HCT116 (cell line): ENCODE data around the gene CDH24. TPM values are rescaled to one million over a fixed set of nuclear protein-coding genes. Genes with fewer than 3 reads are reported as not detected.
A peak's percentile ranks its signal among the peaks of the same experiment; 100 is the strongest.

Experiments used
- ATAC-seq: fragments of 200-7000 bp; cut with Tn5 transposase; 2 replicates; pipeline ENCODE4 v1.9.1; 2020; ENCODE audit warnings: mild to moderate bottlenecking, moderate library complexity
- BruUV-seq: library from RNA; stranded (reverse); fragments of 400-500 nt; replicated peaks from 2 replicates; lab custom pipeline; 2021; lab: Mats Ljungman, UMichigan
- CTCF ChIA-PET: fragments of 300-600 bp; sonication (Branson Sonifier 250); formaldehyde crosslinking; loops from one replicate; lab custom pipeline; 2021; ENCODE audit warnings: antibody characterized with exemption; lab: Charles Lee
- POLR2A ChIA-PET: fragments of 300-600, 350-600 bp; sonication (Branson Sonifier 250); formaldehyde crosslinking; loops from one replicate; lab custom pipeline; 2021; ENCODE audit warnings: antibody characterized with exemption; lab: Charles Lee
- RAD21 ChIA-PET, 2 experiments: fragments of 300-600 bp; sonication (Branson Sonifier 250); formaldehyde crosslinking; loops; one replicate each; lab custom pipeline; 2023; ENCODE audit warnings: low total read pairs in 2 of 2; ENCODE audit not compliant: uncharacterized antibody in 2 of 2, unreplicated experiment in 2 of 2, low non-redundant PET in 1 of 2; lab: Charles Lee
- DNase-seq: peaks from one replicate; pipeline ENCODE4 v3.0.0-alpha.2; 2010; ENCODE audit warnings: low read depth, low spot score
- H2AFZ ChIP-seq: fragments of 200-600 bp; shearing (Covaris generic), sonication (generic); 2 replicates; pipeline ENCODE4 v1.6.1; 2017; ENCODE audit warnings: low read depth, mixed run types, mixed read lengths, antibody characterized with exemption, low read length; ENCODE audit not compliant: poor library complexity, severe bottlenecking
- H3K27ac ChIP-seq: 2 replicates; pipeline ENCODE4 v1.5.1; 2012; ENCODE audit warnings: low read depth, low read length
- H3K27me3 ChIP-seq: fragments of 200-600 bp; sonication (generic); 2 replicates; pipeline ENCODE4 v1.6.1; 2016; ENCODE audit warnings: mixed run types, low read length, mixed read lengths; ENCODE audit not compliant: insufficient read depth
- H3K36me3 ChIP-seq, 2 experiments: fragments of 200-500 bp in 1 of 2; fragments of 200-600 bp in 1 of 2; sonication (Bioruptor generic) in 1 of 2; sonication (generic) in 1 of 2; 2 replicates each; pipeline versions ENCODE4 v1.5.1 to v1.6.1; 2014 to 2016; ENCODE audit warnings: low read length in 2 of 2, inconsistent platforms in 1 of 2, mixed read lengths in 1 of 2, mixed run types in 1 of 2; ENCODE audit not compliant: insufficient read depth in 2 of 2, control insufficient read depth in 1 of 2
- H3K4me1 ChIP-seq, 2 experiments: fragments of 200-600 bp in 1 of 2; sonication (generic) in 1 of 2; 2 replicates each; pipeline versions ENCODE4 v1.5.1 to v1.6.1; 2012 to 2017; ENCODE audit warnings: low read length in 2 of 2, inconsistent platforms in 1 of 2, mild to moderate bottlenecking in 1 of 2, mixed read lengths in 1 of 2, mixed run types in 1 of 2, moderate library complexity in 1 of 2; ENCODE audit not compliant: insufficient read depth in 2 of 2, control insufficient read depth in 1 of 2
- H3K4me2 ChIP-seq: fragments of 200-600 bp; sonication (generic); 2 replicates; pipeline ENCODE4 v1.6.1; 2017; ENCODE audit warnings: mixed run types, low read length, mixed read lengths
- H3K4me3 ChIP-seq, 2 experiments: fragments of 200-600 bp in 1 of 2; sonication (generic) in 1 of 2; replicated peaks in 1 of 2; 2 replicates each; pipeline ENCODE4 v1.5.1; 2011 to 2016; ENCODE audit warnings: low read length in 2 of 2, control low read depth in 1 of 2, low read depth in 1 of 2, mild to moderate bottlenecking in 1 of 2, mixed read lengths in 1 of 2, mixed run types in 1 of 2
- H3K79me2 ChIP-seq: fragments of 200-600 bp; sonication (generic); 2 replicates; pipeline ENCODE4 v1.6.1; 2017; ENCODE audit warnings: mild to moderate bottlenecking, mixed run types, low read length, moderate library complexity, mixed read lengths; ENCODE audit not compliant: insufficient read depth
- H3K9ac ChIP-seq: fragments of 200-600 bp; sonication (generic); 2 replicates; pipeline ENCODE4 v1.6.1; 2016; ENCODE audit warnings: low read length, mixed read lengths
- H3K9me2 ChIP-seq: fragments of 200-600 bp; sonication (generic), shearing (Covaris generic); 2 replicates; pipeline ENCODE4 v1.6.1; 2017; ENCODE audit warnings: mixed run types, mild to moderate bottlenecking, moderate library complexity; ENCODE audit not compliant: insufficient read depth
- H3K9me3 ChIP-seq, 2 experiments: fragments of 200-500 bp in 1 of 2; fragments of 200-600 bp in 1 of 2; sonication (Bioruptor generic) in 1 of 2; sonication (generic) in 1 of 2; 2 replicates each; pipeline ENCODE4 v1.6.1; 2014 to 2017; ENCODE audit warnings: low read length in 2 of 2, mixed read lengths in 2 of 2, inconsistent platforms in 1 of 2, low read depth in 1 of 2, mild to moderate bottlenecking in 1 of 2, mixed run types in 1 of 2, moderate library complexity in 1 of 2; ENCODE audit not compliant: control insufficient read depth in 1 of 2, insufficient read depth in 1 of 2
- H4K20me1 ChIP-seq: fragments of 200-600 bp; sonication (generic), shearing (Covaris generic); 2 replicates; pipeline ENCODE4 v1.6.1; 2017; ENCODE audit warnings: mixed run types, mild to moderate bottlenecking, moderate library complexity; ENCODE audit not compliant: insufficient read depth
- CBX3 ChIP-seq: IDR thresholded peaks from 2 replicates; pipeline ENCODE4 v1.6.1; 2012; ENCODE audit warnings: low read depth
- CEBPB ChIP-seq: IDR thresholded peaks from 2 replicates; pipeline ENCODE4 v1.6.1; 2012; ENCODE audit warnings: low read depth
- EGR1 ChIP-seq: IDR thresholded peaks from 2 replicates; pipeline ENCODE4 v1.6.1; 2012; ENCODE audit warnings: low read depth
- ELF1 ChIP-seq: IDR thresholded peaks from 2 replicates; pipeline ENCODE4 v1.6.1; 2012; ENCODE audit warnings: low read depth, borderline replicate concordance
- EZH2phosphoT487 ChIP-seq: fragments of 200-600 bp; IDR thresholded peaks from 2 replicates; pipeline ENCODE4 v1.6.1; 2018; ENCODE audit warnings: antibody characterized with exemption, borderline replicate concordance
- FOSL1 ChIP-seq: IDR thresholded peaks from 2 replicates; pipeline ENCODE4 v1.6.1; 2012; ENCODE audit warnings: low read depth
- MAX ChIP-seq: IDR thresholded peaks from 2 replicates; pipeline ENCODE4 v1.6.1; 2012
- POLR2A ChIP-seq: IDR thresholded peaks from 2 replicates; pipeline ENCODE4 v1.7.0; 2011; ENCODE audit warnings: borderline replicate concordance; ENCODE audit not compliant: insufficient read depth, insufficient read length; ENCODE audit errors: extremely low read depth
- RAD21 ChIP-seq: IDR thresholded peaks from 2 replicates; pipeline ENCODE4 v1.6.1; 2012; ENCODE audit warnings: low read depth, mild to moderate bottlenecking
- SIN3A ChIP-seq: IDR thresholded peaks from 2 replicates; pipeline ENCODE4 v1.6.1; 2012; ENCODE audit warnings: low read depth
- SRF ChIP-seq: IDR thresholded peaks from 2 replicates; pipeline ENCODE4 v1.6.1; 2012; ENCODE audit warnings: low read depth
- TCF7L2 ChIP-seq: IDR thresholded peaks from 2 replicates; pipeline ENCODE4 v1.7.0; 2011; ENCODE audit warnings: borderline replicate concordance, inconsistent platforms; ENCODE audit not compliant: insufficient read depth, insufficient read length; ENCODE audit errors: extremely low read depth
- YY1 ChIP-seq: IDR thresholded peaks from 2 replicates; pipeline ENCODE4 v1.6.1; 2011; ENCODE audit warnings: low read length, low read depth, moderate library complexity, mild to moderate bottlenecking; ENCODE audit not compliant: insufficient replicate concordance; ENCODE audit errors: extremely low read depth
- ZFX ChIP-seq: fragments of 450-650 bp; IDR thresholded peaks from 2 replicates; pipeline ENCODE4 v1.6.1; 2017
- ZNF274 ChIP-seq: fragments of 200-500 bp; sonication (Bioruptor generic); IDR thresholded peaks from 2 replicates; pipeline ENCODE4 v1.6.1; 2014; ENCODE audit warnings: mild to moderate bottlenecking, low read depth, low read length, inconsistent platforms
- intact Hi-C: fragments of 100-400 bp; cut with micrococcal nuclease; formaldehyde crosslinking; loops from 2 replicates; pipeline ENCODE4 v1.10.0; 2022
- total RNA-seq: library from RNA; stranded (reverse); gene quantifications from one replicate; pipeline ENCODE4 v1.2.1, GENCODE V29; 2021; ENCODE audit not compliant: unreplicated experiment
- TF ChIP-seq, protein P1 (sequence below): IDR thresholded peaks from 2 replicates; pipeline ENCODE4 v1.6.1; 2012; ENCODE audit warnings: low read depth
- TF ChIP-seq, protein P2 (sequence below), 3 experiments: fragments of 200-600 bp in 1 of 3; sonication (generic) in 1 of 3; IDR thresholded peaks in 2 of 3; conservative IDR thresholded peaks in 1 of 3; 2 replicates each; pipeline ENCODE4 v1.5.1; 2012 to 2017; ENCODE audit warnings: low read depth in 2 of 3, low read length in 2 of 3, antibody characterized with exemption in 1 of 3, borderline replicate concordance in 1 of 3, control low read depth in 1 of 3, mild to moderate bottlenecking in 1 of 3, mixed read lengths in 1 of 3, mixed run types in 1 of 3, moderate library complexity in 1 of 3; ENCODE audit not compliant: insufficient read depth in 1 of 3
- TF ChIP-seq, protein P3 (sequence below): IDR thresholded peaks from 2 replicates; pipeline ENCODE4 v1.6.1; 2012

CDH24 gene
- total RNA-seq, 1 experiment from 2014 or later, result 19.3 TPM

DNA sequence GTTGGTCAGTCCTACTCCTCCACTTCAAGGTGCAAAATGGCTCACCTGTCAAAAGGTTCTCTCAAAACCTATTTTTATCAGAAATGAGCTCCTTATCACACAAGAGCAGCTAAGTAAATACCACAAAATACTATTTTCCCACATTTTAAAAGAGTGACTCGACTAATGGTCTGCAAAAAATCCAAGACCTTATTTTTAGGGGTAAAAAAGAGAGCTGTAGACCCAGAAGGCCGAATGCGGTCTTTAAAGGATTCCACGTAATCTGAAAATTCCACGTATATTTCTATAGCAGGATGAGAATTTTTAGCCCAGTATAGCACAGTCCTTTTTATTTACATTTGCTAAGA is 51.2 kb downstream of the CDH24 start:
- peak overlapping the region; percentile 64 to 71 for H3K4me3 ChIP-seq
- no peaks in the 10 kb centered on the region for H3K27me3 ChIP-seq
- H3K9ac ChIP-seq, result peak overlapping the region; percentile 83
- no peaks in the 10 kb centered on the region for H4K20me1 ChIP-seq
- H3K79me2 ChIP-seq, result no peaks in the 10 kb centered on the region
- peak overlapping the region; percentile 97 for H3K27ac ChIP-seq
- H3K4me2 ChIP-seq, result peak overlapping the region; percentile 89
- no peaks in the 10 kb centered on the region for H3K36me3 ChIP-seq
- RAD21 ChIA-PET, result interaction anchor here in 1 of 2 experiments (1.2 kb wide), 1 partner anchor 20 kb away, joined by 6 read pairs; no protein-coding TSS in a partner anchor
- CTCF ChIA-PET, result interaction anchor here (0.6 to 3.6 kb wide), 8 partner anchors 11 to 293 kb away, joined by 3 to 52 read pairs (median 10); no protein-coding TSS in a partner anchor
- TF ChIP-seq MAX (no peak), ELF1 (no peak), CBX3 (no peak), EGR1 (no peak), POLR2A (no peak), CEBPB (no peak), RAD21 (no peak), SRF (no peak), YY1 (no peak), SIN3A (no peak), ZNF274 (no peak), EZH2phosphoT487 (no peak), FOSL1 (no peak), TCF7L2 (no peak), ZFX (no peak)
- TF ChIP-seq, protein P1, sequence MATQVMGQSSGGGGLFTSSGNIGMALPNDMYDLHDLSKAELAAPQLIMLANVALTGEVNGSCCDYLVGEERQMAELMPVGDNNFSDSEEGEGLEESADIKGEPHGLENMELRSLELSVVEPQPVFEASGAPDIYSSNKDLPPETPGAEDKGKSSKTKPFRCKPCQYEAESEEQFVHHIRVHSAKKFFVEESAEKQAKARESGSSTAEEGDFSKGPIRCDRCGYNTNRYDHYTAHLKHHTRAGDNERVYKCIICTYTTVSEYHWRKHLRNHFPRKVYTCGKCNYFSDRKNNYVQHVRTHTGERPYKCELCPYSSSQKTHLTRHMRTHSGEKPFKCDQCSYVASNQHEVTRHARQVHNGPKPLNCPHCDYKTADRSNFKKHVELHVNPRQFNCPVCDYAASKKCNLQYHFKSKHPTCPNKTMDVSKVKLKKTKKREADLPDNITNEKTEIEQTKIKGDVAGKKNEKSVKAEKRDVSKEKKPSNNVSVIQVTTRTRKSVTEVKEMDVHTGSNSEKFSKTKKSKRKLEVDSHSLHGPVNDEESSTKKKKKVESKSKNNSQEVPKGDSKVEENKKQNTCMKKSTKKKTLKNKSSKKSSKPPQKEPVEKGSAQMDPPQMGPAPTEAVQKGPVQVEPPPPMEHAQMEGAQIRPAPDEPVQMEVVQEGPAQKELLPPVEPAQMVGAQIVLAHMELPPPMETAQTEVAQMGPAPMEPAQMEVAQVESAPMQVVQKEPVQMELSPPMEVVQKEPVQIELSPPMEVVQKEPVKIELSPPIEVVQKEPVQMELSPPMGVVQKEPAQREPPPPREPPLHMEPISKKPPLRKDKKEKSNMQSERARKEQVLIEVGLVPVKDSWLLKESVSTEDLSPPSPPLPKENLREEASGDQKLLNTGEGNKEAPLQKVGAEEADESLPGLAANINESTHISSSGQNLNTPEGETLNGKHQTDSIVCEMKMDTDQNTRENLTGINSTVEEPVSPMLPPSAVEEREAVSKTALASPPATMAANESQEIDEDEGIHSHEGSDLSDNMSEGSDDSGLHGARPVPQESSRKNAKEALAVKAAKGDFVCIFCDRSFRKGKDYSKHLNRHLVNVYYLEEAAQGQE, result no peak
- TF ChIP-seq, protein P2, sequence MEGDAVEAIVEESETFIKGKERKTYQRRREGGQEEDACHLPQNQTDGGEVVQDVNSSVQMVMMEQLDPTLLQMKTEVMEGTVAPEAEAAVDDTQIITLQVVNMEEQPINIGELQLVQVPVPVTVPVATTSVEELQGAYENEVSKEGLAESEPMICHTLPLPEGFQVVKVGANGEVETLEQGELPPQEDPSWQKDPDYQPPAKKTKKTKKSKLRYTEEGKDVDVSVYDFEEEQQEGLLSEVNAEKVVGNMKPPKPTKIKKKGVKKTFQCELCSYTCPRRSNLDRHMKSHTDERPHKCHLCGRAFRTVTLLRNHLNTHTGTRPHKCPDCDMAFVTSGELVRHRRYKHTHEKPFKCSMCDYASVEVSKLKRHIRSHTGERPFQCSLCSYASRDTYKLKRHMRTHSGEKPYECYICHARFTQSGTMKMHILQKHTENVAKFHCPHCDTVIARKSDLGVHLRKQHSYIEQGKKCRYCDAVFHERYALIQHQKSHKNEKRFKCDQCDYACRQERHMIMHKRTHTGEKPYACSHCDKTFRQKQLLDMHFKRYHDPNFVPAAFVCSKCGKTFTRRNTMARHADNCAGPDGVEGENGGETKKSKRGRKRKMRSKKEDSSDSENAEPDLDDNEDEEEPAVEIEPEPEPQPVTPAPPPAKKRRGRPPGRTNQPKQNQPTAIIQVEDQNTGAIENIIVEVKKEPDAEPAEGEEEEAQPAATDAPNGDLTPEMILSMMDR (IDR thresholded peaks at IDR 0.05 in 2 of 3, conservative IDR thresholded peaks at IDR 0.05 in 1 of 3; ENCODE audit: borderline replicate concordance in 1 of 3, insufficient read depth in 1 of 3, low read depth in 2 of 3, low read length in 2 of 3), result no peak
- TF ChIP-seq, protein P3, sequence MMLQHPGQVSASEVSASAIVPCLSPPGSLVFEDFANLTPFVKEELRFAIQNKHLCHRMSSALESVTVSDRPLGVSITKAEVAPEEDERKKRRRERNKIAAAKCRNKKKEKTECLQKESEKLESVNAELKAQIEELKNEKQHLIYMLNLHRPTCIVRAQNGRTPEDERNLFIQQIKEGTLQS, result no peak
- H2AFZ ChIP-seq, result no peak overlapping the region
- no peaks in the 10 kb centered on the region for H3K9me2 ChIP-seq
- ATAC-seq, result no peak
- DNase-seq, result no peak
- POLR2A ChIA-PET, result interaction anchor here (1.1 to 2.2 kb wide), 9 partner anchors 11 to 240 kb away, joined by 3 to 18 read pairs (median 10); partner anchors contain the start of genes ACIN1, AJUBA, C14orf119 and OXA1L
- no peaks in the 10 kb centered on the region for H3K9me3 ChIP-seq
- peaks cover 23 to 60% of the 10 kb centered on the region in 2 experiments for H3K4me1 ChIP-seq
- BruUV-seq, result no TSS peak
- intact Hi-C loops, result loop anchor here (5.0 kb wide), 1 partner anchor 51 kb away; the partner anchor contains the start of gene CDH24
